Measurements from ENCODE around the gene SLC6A11. TPM values are rescaled to one million over a fixed set of nuclear protein-coding genes. Genes with fewer than 3 reads are reported as not detected.

Gene SLC6A11
- total and polyA plus RNA-seq, 9 of the 15 experiments (the other 6 are each of a cell fraction or from before 2014, with no cell fraction given), result 0.04 TPM; not detected in 8

DNA sequence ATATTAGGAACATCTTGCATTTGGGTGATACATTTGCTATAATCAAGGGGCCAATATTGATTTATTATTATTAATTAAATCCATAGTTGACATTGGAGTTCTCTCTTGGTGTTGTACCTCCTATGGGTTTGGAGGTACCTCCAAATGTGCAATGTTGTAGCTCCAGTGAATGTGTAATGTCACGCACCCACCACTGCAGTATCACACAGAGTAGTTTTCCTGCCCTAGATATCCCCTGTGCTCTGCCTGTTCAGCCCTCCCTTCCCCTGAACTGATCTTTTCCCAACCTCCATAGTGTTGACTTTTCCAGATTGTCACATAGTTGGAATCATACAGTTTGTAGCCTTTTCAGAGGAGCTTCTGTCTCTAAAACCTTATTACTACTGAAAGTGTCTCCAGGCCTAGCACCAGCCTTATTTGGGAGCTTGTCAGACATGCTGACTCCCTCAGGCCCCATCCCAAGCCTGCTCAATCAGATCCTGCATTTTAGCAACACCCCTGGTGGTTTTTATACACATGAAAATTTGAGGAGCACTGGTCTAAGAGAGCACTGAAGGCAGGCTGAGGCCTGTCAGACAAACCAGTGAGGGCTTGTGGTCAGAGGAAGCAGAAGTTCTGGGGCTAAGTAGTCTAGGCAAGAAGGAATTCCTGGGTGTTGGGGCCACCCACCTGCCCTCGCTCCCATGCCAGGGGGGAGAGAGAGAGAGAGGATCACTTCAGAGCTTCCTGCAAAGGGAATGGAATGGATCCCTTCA lies 73.4 kb downstream of the SLC6A11 start:
- Histone ChIP-seq H3K4me1 (replicated peaks in 1 of 2; ENCODE audit: control insufficient read depth in 2 of 2, insufficient read depth in 2 of 2, low read length in 2 of 2) (no peaks in the 10 kb centered on the region), H3K27me3 (ENCODE audit: control insufficient read depth in 2 of 2, insufficient read depth in 2 of 2, low read length in 2 of 2) (no peaks in the 10 kb centered on the region), H4K20me1 (replicated peaks; ENCODE audit: control insufficient read depth, insufficient read depth, low read length) (no peaks in the 10 kb centered on the region; the same call in 1 of the 2 replicates), H3K79me2 (ENCODE audit: control insufficient read depth, insufficient read depth, low read length) (no peaks in the 10 kb centered on the region), H2AFZ (ENCODE audit: low read depth, low read length) (no peak overlapping the region), H3K9ac (ENCODE audit: insufficient read depth in 1 of 2, low read depth in 2 of 2, low read length in 2 of 2) (no peak overlapping the region), H3K27ac (ENCODE audit: extremely low read depth, low read depth, low read length) (no peak overlapping the region), H3K9me1 (ENCODE audit: control insufficient read depth, insufficient read depth, low read length) (no peaks in the 10 kb centered on the region), H3K4me2 (ENCODE audit: insufficient read depth, low read length) (no peak overlapping the region), H3K36me3 (ENCODE audit: control insufficient read depth, insufficient read depth, low read length) (no peaks in the 10 kb centered on the region), H3K9me3 (replicated peaks; ENCODE audit: control insufficient read depth, insufficient read depth, low read depth, low read length) (no peaks in the 10 kb centered on the region), H3K4me3 (no peak overlapping the region)
- in situ Hi-C loops (cut with MboI), result no loop called here
- WGBS (ENCODE audit: insufficient coverage, low coverage, missing lambda C conversion rate), result 0% methylated on average over 2 of the region's 2 CpGs
- ChIA-PET POLR2A (interaction anchor here (0.6 to 1.5 kb wide), 2 partner anchors 11 to 439 kb away, joined by 3 read pairs; no protein-coding TSS in a partner anchor), CTCF (ENCODE audit: low intra/inter-chr PET ratio) (no interaction called here)
- DNase-seq (ENCODE audit: extremely low read depth in 1 of 4, low spot score in 3 of 4) (no peak), ATAC-seq (no peak), FAIRE-seq (no peak)
- intact Hi-C loops (cut with micrococcal nuclease), result no loop called here
- TF ChIP-seq ZNF253 (CRISPR knock-in tag; conservative IDR thresholded peaks at IDR 0.05), result no peak
- no peak for TF ChIP-seq HDAC3 (IDR thresholded peaks at IDR 0.05; ENCODE audit: borderline replicate concordance, partially characterized antibody)
- TF ChIP-seq PTBP1 (IDR thresholded peaks at IDR 0.05; ENCODE audit: low read depth, low read length), result no peak
- TF ChIP-seq ZKSCAN3 (CRISPR knock-in tag; IDR thresholded peaks at IDR 0.05), result no peak
- no peak for TF ChIP-seq ZNF124 (CRISPR knock-in tag; IDR thresholded peaks at IDR 0.05)
- no peak for TF ChIP-seq ZNF384 (IDR thresholded peaks at IDR 0.05; ENCODE audit: low read depth, low read length)
- TF ChIP-seq, protein P1, sequence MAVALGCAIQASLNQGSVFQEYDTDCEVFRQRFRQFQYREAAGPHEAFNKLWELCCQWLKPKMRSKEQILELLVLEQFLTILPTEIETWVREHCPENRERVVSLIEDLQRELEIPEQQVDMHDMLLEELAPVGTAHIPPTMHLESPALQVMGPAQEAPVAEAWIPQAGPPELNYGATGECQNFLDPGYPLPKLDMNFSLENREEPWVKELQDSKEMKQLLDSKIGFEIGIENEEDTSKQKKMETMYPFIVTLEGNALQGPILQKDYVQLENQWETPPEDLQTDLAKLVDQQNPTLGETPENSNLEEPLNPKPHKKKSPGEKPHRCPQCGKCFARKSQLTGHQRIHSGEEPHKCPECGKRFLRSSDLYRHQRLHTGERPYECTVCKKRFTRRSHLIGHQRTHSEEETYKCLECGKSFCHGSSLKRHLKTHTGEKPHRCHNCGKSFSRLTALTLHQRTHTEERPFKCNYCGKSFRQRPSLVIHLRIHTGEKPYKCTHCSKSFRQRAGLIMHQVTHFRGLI (CRISPR knock-in tag; IDR thresholded peaks at IDR 0.05), result no peak
- no TSS peak for BruUV-seq (replicated peaks)

All from K562 (cell line).